ENCODE results near the gene ZMYND10.

DNA sequence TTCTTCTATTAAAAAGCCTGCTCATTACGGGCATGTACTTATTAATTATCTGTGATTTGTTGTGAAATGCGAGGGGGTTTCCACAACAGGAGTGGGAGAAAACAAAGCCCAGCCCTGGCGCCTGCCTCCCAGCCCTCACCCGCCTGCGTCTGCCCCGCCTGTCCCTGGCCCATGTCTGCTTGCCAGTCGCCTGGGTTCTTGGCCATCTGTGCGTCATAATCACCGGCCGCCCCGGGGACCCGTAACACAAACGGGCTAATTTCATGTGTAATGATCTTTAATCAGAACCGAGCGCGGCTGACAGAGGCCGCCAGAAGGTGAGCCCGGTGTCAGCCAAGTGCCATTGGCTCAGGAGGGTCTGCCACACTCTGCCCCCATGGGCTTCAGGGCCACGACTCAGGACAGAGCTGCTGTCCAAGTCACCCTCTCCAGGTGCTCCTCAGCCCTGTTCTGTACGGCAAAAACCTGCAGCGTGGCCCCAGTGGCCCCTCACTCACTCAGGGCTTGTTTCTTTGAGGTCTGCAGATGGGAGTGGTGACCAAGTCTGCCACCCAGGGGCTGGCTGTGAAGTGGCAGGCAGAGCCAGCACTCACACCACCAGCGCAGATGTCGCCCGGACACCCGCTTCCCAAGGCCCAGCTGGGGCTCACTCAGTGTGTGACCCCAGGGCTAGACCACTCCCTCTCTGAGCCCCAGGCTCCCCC, 42.6 kb upstream of the ZMYND10 start:
- TF ChIP-seq POLR2A (IDR thresholded peaks at IDR 0.05) (no peak), EP300 (IDR thresholded peaks at IDR 0.05) (no peak)
- TF ChIP-seq, protein P1, sequence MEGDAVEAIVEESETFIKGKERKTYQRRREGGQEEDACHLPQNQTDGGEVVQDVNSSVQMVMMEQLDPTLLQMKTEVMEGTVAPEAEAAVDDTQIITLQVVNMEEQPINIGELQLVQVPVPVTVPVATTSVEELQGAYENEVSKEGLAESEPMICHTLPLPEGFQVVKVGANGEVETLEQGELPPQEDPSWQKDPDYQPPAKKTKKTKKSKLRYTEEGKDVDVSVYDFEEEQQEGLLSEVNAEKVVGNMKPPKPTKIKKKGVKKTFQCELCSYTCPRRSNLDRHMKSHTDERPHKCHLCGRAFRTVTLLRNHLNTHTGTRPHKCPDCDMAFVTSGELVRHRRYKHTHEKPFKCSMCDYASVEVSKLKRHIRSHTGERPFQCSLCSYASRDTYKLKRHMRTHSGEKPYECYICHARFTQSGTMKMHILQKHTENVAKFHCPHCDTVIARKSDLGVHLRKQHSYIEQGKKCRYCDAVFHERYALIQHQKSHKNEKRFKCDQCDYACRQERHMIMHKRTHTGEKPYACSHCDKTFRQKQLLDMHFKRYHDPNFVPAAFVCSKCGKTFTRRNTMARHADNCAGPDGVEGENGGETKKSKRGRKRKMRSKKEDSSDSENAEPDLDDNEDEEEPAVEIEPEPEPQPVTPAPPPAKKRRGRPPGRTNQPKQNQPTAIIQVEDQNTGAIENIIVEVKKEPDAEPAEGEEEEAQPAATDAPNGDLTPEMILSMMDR (IDR thresholded peaks at IDR 0.05): peak in 4 of 5 experiments; percentile 23 to 44 (median 34)
